ENCODE results near the gene TMPRSS9.
A peak's percentile ranks its signal among the peaks of the same experiment; 100 is the strongest.

The TMPRSS9 gene

GRCh38 chr19:2326699-2327360 is 33.2 kb upstream of the TMPRSS9 start (continued):
- no peak for TF ChIP-seq PATZ1 (CRISPR knock-in tag; IDR thresholded peaks at IDR 0.05; ENCODE audit: borderline replicate concordance)
- TF ChIP-seq ZNF70 (CRISPR knock-in tag; IDR thresholded peaks at IDR 0.05), result no peak
- TF ChIP-seq OSR1 (CRISPR knock-in tag; IDR thresholded peaks at IDR 0.05), result no peak

- TF ChIP-seq SNAI2 (CRISPR knock-in tag; IDR thresholded peaks at IDR 0.05) (no peak), CREB5 (CRISPR knock-in tag; IDR thresholded peaks at IDR 0.05; ENCODE audit: low read depth) (no peak), RARB (CRISPR knock-in tag; IDR thresholded peaks at IDR 0.05) (no peak), PATZ1 (CRISPR knock-in tag; IDR thresholded peaks at IDR 0.05; ENCODE audit: borderline replicate concordance) (no peak), ZC3H10 (CRISPR knock-in tag; IDR thresholded peaks at IDR 0.05) (no peak)
- ATAC-seq, result peak; percentile 60
Observed at GRCh38 chr19:2327773-2328400, 32.2 kb upstream of the TMPRSS9 start.

- ATAC-seq, result peak; percentile 87
- TF ChIP-seq CSDC2 (CRISPR knock-in tag; IDR thresholded peaks at IDR 0.05), result no peak
- TF ChIP-seq ARNTL (CRISPR knock-in tag; IDR thresholded peaks at IDR 0.05; ENCODE audit: borderline replicate concordance, low read depth), result no peak
- TF ChIP-seq BACH2 (CRISPR knock-in tag; IDR thresholded peaks at IDR 0.05; ENCODE audit: borderline replicate concordance), result no peak
- no peak for TF ChIP-seq ZFP30 (CRISPR knock-in tag; IDR thresholded peaks at IDR 0.05)
- TF ChIP-seq PATZ1 (CRISPR knock-in tag; IDR thresholded peaks at IDR 0.05; ENCODE audit: borderline replicate concordance), result no peak
- no peak for TF ChIP-seq SNAI2 (CRISPR knock-in tag; IDR thresholded peaks at IDR 0.05)
- TF ChIP-seq ZC3H10 (CRISPR knock-in tag; IDR thresholded peaks at IDR 0.05), result no peak
- TF ChIP-seq TOX (CRISPR knock-in tag; IDR thresholded peaks at IDR 0.05; ENCODE audit: borderline replicate concordance), result no peak
- no peak for TF ChIP-seq GLIS3 (CRISPR knock-in tag; IDR thresholded peaks at IDR 0.05)
- TF ChIP-seq POU6F1 (CRISPR knock-in tag; IDR thresholded peaks at IDR 0.05; ENCODE audit: borderline replicate concordance, low read depth), result no peak
- TF ChIP-seq RARB (CRISPR knock-in tag; IDR thresholded peaks at IDR 0.05), result no peak
Observed at GRCh38 chr19:2328401-2329148, 31.5 kb upstream of the TMPRSS9 start, which contains the start of the genes LSM7 and SPPL2B. Gene LSM7, minus strand, starts transcription at chr19:2328586. Its CDS starts 20 bp downstream, at chr19:2328566. Gene SPPL2B, plus strand, starts transcription at chr19:2328684. Its CDS starts 26 bp downstream, at chr19:2328710.

GRCh38 chr19:2329149-2329478 is 31.0 kb upstream of the TMPRSS9 start:
- ATAC-seq, result peak; percentile 10; the same call in 2 of the 3 replicates
- TF ChIP-seq ZNF70 (CRISPR knock-in tag; IDR thresholded peaks at IDR 0.05) (no peak), ESRRG (CRISPR knock-in tag; IDR thresholded peaks at IDR 0.05) (no peak), CREB5 (CRISPR knock-in tag; IDR thresholded peaks at IDR 0.05; ENCODE audit: low read depth) (no peak), PATZ1 (CRISPR knock-in tag; IDR thresholded peaks at IDR 0.05; ENCODE audit: borderline replicate concordance) (no peak), POU6F1 (CRISPR knock-in tag; IDR thresholded peaks at IDR 0.05; ENCODE audit: borderline replicate concordance, low read depth) (no peak)

All from SK-N-SH treated with all-trans-retinoic acid at 6 μM for 48 hours (cell line).